Esophagus (tissue), 2 donors: ENCODE results near the gene HAUS3. TPM values are rescaled to one million over a fixed set of nuclear protein-coding genes. Genes with fewer than 3 reads are reported as not detected.

Experiments
- H3K27ac ChIP-seq, 2 donors: one replicate each; pipeline ENCODE4 v1.5.1; 2013; ENCODE audit warnings: low read depth in 2 of 2, mild to moderate bottlenecking in 2 of 2, inconsistent platforms in 1 of 2, low read length in 1 of 2, moderate library complexity in 1 of 2
- H3K27me3 ChIP-seq, 2 donors: one replicate each; pipeline ENCODE4 v1.6.1; 2013; ENCODE audit warnings: low read length in 2 of 2, control low read depth in 1 of 2, mild to moderate bottlenecking in 1 of 2; ENCODE audit not compliant: insufficient read depth in 2 of 2, control insufficient read depth in 1 of 2
- H3K36me3 ChIP-seq, 2 donors: one replicate each; pipeline ENCODE4 v1.6.1; 2013; ENCODE audit warnings: low read length in 1 of 2; ENCODE audit not compliant: control insufficient read depth in 2 of 2, insufficient read depth in 2 of 2
- H3K4me1 ChIP-seq, 2 donors: one replicate each; pipeline ENCODE4 v1.6.1; 2013; ENCODE audit warnings: low read length in 1 of 2; ENCODE audit not compliant: control insufficient read depth in 2 of 2, insufficient read depth in 2 of 2
- H3K4me3 ChIP-seq, 2 donors: one replicate each; pipeline ENCODE4 v1.5.1; 2013; ENCODE audit warnings: low read length in 2 of 2, mild to moderate bottlenecking in 2 of 2, low read depth in 1 of 2, moderate library complexity in 1 of 2
- H3K9me3 ChIP-seq, 2 donors: one replicate each; pipeline ENCODE4 v1.6.1; 2013; ENCODE audit warnings: mild to moderate bottlenecking in 2 of 2, low read depth in 1 of 2, low read length in 1 of 2, moderate library complexity in 1 of 2; ENCODE audit not compliant: control insufficient read depth in 2 of 2, insufficient read depth in 1 of 2
- WGBS, 2 donors: extraction: QIAGEN DNeasy Blood & Tissue Kit; methylation state at CpG; one replicate each; pipeline ENCODE4 v1.1.7; 2013; 5-methylcytosine and 5-hydroxymethylcytosine counted together
- polyA plus RNA-seq, 2 donors: library from polyadenylated mRNA; stranded (reverse); fragments of 200-250 nt; gene quantifications; one replicate each; pipeline ENCODE4 v1.2.3, GENCODE V29; 2013
- donor health status: healthy with polysubstance abuse.
- donor health status: Bipolar disorder and iron deficiency.

The HAUS3 gene
- polyA plus RNA-seq, 2 donors, result 5.0 to 8.1 TPM

GRCh38 chr4:2253160-2254084 is 11.5 kb upstream of the HAUS3 start:
- H3K4me1 ChIP-seq, result peaks cover 10 to 18% of the 10 kb centered on the region in 2 donors
- no peaks in the 10 kb centered on the region for H3K9me3 ChIP-seq
- peaks cover 7 to 55% of the 10 kb centered on the region in 2 donors for H3K36me3 ChIP-seq
- H3K27ac ChIP-seq, result no peak overlapping the region
- WGBS, 2 donors, result 72 to 78% methylated on average over 32 of the region's 32 CpGs
- H3K27me3 ChIP-seq, result no peaks in the 10 kb centered on the region
- no peak overlapping the region for H3K4me3 ChIP-seq

GRCh38 chr4:2252530-2253091 is 10.7 kb upstream of the HAUS3 start:
- Histone ChIP-seq H3K27ac (no peak overlapping the region), H3K4me3 (no peak overlapping the region), H3K36me3 (peaks cover 7 to 56% of the 10 kb centered on the region in 2 donors), H3K9me3 (no peaks in the 10 kb centered on the region), H3K4me1 (peaks cover 10 to 17% of the 10 kb centered on the region in 2 donors), H3K27me3 (no peaks in the 10 kb centered on the region)
- 86% methylated on average over 12 of the region's 12 CpGs for WGBS, 2 donors

- H3K4me1 ChIP-seq, result peaks cover 10 to 17% of the 10 kb centered on the region in 2 donors
- no peak overlapping the region for H3K27ac ChIP-seq
- H3K27me3 ChIP-seq, result no peaks in the 10 kb centered on the region
- H3K4me3 ChIP-seq, result no peak overlapping the region
- no peaks in the 10 kb centered on the region for H3K9me3 ChIP-seq
- WGBS, 2 donors, result 92 to 93% methylated on average over 16 of the region's 16 CpGs
- H3K36me3 ChIP-seq, result peaks cover 7 to 60% of the 10 kb centered on the region in 2 donors
Measured at GRCh38 chr4:2251795-2252529, 10.0 kb upstream of the HAUS3 start.

GRCh38 chr4:2251073-2251794 is 9.3 kb upstream of the HAUS3 start:
- H3K9me3 ChIP-seq, result no peaks in the 10 kb centered on the region
- no peak overlapping the region for H3K4me3 ChIP-seq
- H3K36me3 ChIP-seq, result peaks cover 7 to 63% of the 10 kb centered on the region in 2 donors
- no peaks in the 10 kb centered on the region for H3K27me3 ChIP-seq
- WGBS, 2 donors, result 89 to 90% methylated on average over 25 of the region's 25 CpGs
- H3K4me1 ChIP-seq, result peaks cover 4 to 17% of the 10 kb centered on the region in 2 donors
- no peak overlapping the region for H3K27ac ChIP-seq

- Histone ChIP-seq H3K27ac (no peak overlapping the region), H3K27me3 (no peaks in the 10 kb centered on the region), H3K36me3 (peaks cover 7 to 63% of the 10 kb centered on the region in 2 donors), H3K4me3 (no peak overlapping the region), H3K9me3 (no peaks in the 10 kb centered on the region), H3K4me1 (peaks cover 0 to 12% of the 10 kb centered on the region in 2 donors)
- WGBS, 2 donors, result 81 to 92% methylated on average over 29 to 30 of the region's 30 CpGs
Measured at GRCh38 chr4:2250357-2251072, 8.6 kb upstream of the HAUS3 start.

- H3K27ac ChIP-seq, result no peak overlapping the region
- no peaks in the 10 kb centered on the region for H3K27me3 ChIP-seq
- H3K9me3 ChIP-seq, result no peaks in the 10 kb centered on the region
- no peak overlapping the region for H3K4me3 ChIP-seq
- peaks cover 0 to 13% of the 10 kb centered on the region in 2 donors for H3K4me1 ChIP-seq
- WGBS, 2 donors, result 65 to 73% methylated on average over 26 of the region's 26 CpGs
- H3K36me3 ChIP-seq, result peaks cover 7 to 58% of the 10 kb centered on the region in 2 donors
Measured at GRCh38 chr4:2249526-2250356, 7.8 kb upstream of the HAUS3 start.

- H3K4me3 ChIP-seq, result no peak overlapping the region
- peaks cover 7 to 54% of the 10 kb centered on the region in 2 donors for H3K36me3 ChIP-seq
- no peak overlapping the region for H3K27ac ChIP-seq
- 75 to 77% methylated on average over 10 of the region's 10 CpGs for WGBS, 2 donors
- H3K27me3 ChIP-seq, result no peaks in the 10 kb centered on the region
- no peaks in the 10 kb centered on the region for H3K9me3 ChIP-seq
- peaks cover 0 to 13% of the 10 kb centered on the region in 2 donors for H3K4me1 ChIP-seq
Measured at GRCh38 chr4:2248821-2249261, 6.9 kb upstream of the HAUS3 start.

GRCh38 chr4:2248044-2248780 is 6.3 kb upstream of the HAUS3 start:
- no peak overlapping the region for H3K4me3 ChIP-seq
- H3K9me3 ChIP-seq, result no peaks in the 10 kb centered on the region
- no peaks in the 10 kb centered on the region for H3K27me3 ChIP-seq
- 83% methylated on average over 21 of the region's 21 CpGs for WGBS, 2 donors
- H3K27ac ChIP-seq, result no peak overlapping the region
- peaks cover 0 to 11% of the 10 kb centered on the region in 2 donors for H3K4me1 ChIP-seq
- peaks cover 7 to 49% of the 10 kb centered on the region in 2 donors for H3K36me3 ChIP-seq
